GM12891 (cell line): ENCODE data around the gene EIF4G3.
"Not testable (repeated sequence)": the region's sequence is repeated elsewhere in the genome, so short reads cannot be mapped to it uniquely, and the experiment has no call there.

Source experiments
- DNase-seq: peaks from one replicate; pipeline ENCODE4 v3.0.0; 2011; ENCODE audit warnings: low spot score; ENCODE audit not compliant: insufficient read length
- FAIRE-seq: peaks from 2 replicates; lab custom pipeline; 2011; peaks lifted over from hg19 to GRCh38; lab: Jason Lieb, UNC
- PAX5 ChIP-seq: IDR thresholded peaks from 2 replicates; pipeline ENCODE4 v1.6.1; 2011; ENCODE audit warnings: low read length, moderate library complexity, mild to moderate bottlenecking; ENCODE audit not compliant: insufficient read depth, severe bottlenecking
- POLR2A ChIP-seq: IDR thresholded peaks from 2 replicates; pipeline ENCODE4 v1.6.1; 2011; ENCODE audit warnings: low read depth, low read length, control low read depth
- POLR2AphosphoS5 ChIP-seq: IDR thresholded peaks from 2 replicates; pipeline ENCODE4 v1.6.1; 2011; ENCODE audit warnings: low read depth, low read length, control low read depth
- POU2F2 ChIP-seq: IDR thresholded peaks from 2 replicates; pipeline ENCODE4 v1.6.1; 2011; ENCODE audit warnings: low read depth, mild to moderate bottlenecking, control low read depth, low read length, moderate library complexity
- SPI1 ChIP-seq: IDR thresholded peaks from 2 replicates; pipeline ENCODE4 v1.6.1; 2011; ENCODE audit warnings: low read depth, low read length, control low read depth
- TAF1 ChIP-seq: IDR thresholded peaks from 2 replicates; pipeline ENCODE4 v1.6.1; 2011; ENCODE audit warnings: low read depth, low read length, control low read depth

The EIF4G3 gene

GRCh38 chr1:21042929-21043605 lies 133.6 kb downstream of the EIF4G3 start:
- FAIRE-seq = no peak
- TF ChIP-seq SPI1 (no peak), POLR2AphosphoS5 (no peak), POU2F2 (no peak), PAX5 (no peak), POLR2A (no peak), TAF1 (no peak)
- no peak for DNase-seq

- DNase-seq (no peak), FAIRE-seq (no peak)
- TF ChIP-seq TAF1 (no peak), POU2F2 (no peak), SPI1 (no peak), POLR2A (no peak), POLR2AphosphoS5 (no peak), PAX5 (no peak)
Observed at GRCh38 chr1:21041541-21041940, 135.2 kb downstream of the EIF4G3 start.

GRCh38 chr1:21037091-21037490 lies 139.6 kb downstream of the EIF4G3 start:
- no peak for FAIRE-seq
- TF ChIP-seq POLR2AphosphoS5 (no peak), PAX5 (no peak), POU2F2 (no peak), TAF1 (no peak), POLR2A (no peak), SPI1 (no peak)
- no peak for DNase-seq

GRCh38 chr1:21035794-21036193 lies 140.9 kb downstream of the EIF4G3 start:
- TF ChIP-seq TAF1 = no peak

GRCh38 chr1:21034725-21035628 lies 141.7 kb downstream of the EIF4G3 start:
- DNase-seq = no peak
- TF ChIP-seq POLR2AphosphoS5 (no peak), POLR2A (no peak), POU2F2 (no peak), TAF1 (no peak)
- FAIRE-seq = no peak

More at GRCh38 chr1:21035794-21036193, 140.9 kb downstream of the EIF4G3 start:
- DNase-seq (no peak), FAIRE-seq (no peak)

GRCh38 chr1:21032741-21033140 lies 144.0 kb downstream of the EIF4G3 start:
- FAIRE-seq = no peak

GRCh38 chr1:21030181-21030580 lies 146.5 kb downstream of the EIF4G3 start:
- DNase-seq (no peak), FAIRE-seq (no peak)
- TF ChIP-seq POLR2A = no peak
- TF ChIP-seq POLR2AphosphoS5 = no peak
- TF ChIP-seq POU2F2 = no peak
- no peak for TF ChIP-seq PAX5
- no peak for TF ChIP-seq SPI1
- no peak for TF ChIP-seq TAF1

More at GRCh38 chr1:21032741-21033140, 144.0 kb downstream of the EIF4G3 start:
- TF ChIP-seq POLR2AphosphoS5 = no peak
- no peak for TF ChIP-seq POU2F2
- TF ChIP-seq POLR2A = no peak
- TF ChIP-seq SPI1 = no peak
- no peak for TF ChIP-seq TAF1
- no peak for TF ChIP-seq PAX5
- no peak for DNase-seq

GRCh38 chr1:21028520-21029145 lies 148.1 kb downstream of the EIF4G3 start:
- no peak for FAIRE-seq
- TF ChIP-seq POLR2AphosphoS5 (no peak), POLR2A (no peak), TAF1 (no peak), POU2F2 (no peak), PAX5 (no peak), SPI1 (no peak)
- no peak for DNase-seq

- FAIRE-seq (peak; percentile 9), DNase-seq (no peak)
- TF ChIP-seq POU2F2 = no peak
- TF ChIP-seq SPI1 = no peak
- TF ChIP-seq PAX5 = no peak
- TF ChIP-seq POLR2A = no peak
- no peak for TF ChIP-seq POLR2AphosphoS5
- TF ChIP-seq TAF1 = no peak
Observed at GRCh38 chr1:21027805-21028204, 148.9 kb downstream of the EIF4G3 start.

- no peak for FAIRE-seq
- DNase-seq = no peak
- TF ChIP-seq POLR2A (no peak), SPI1 (no peak), TAF1 (no peak), POU2F2 (no peak), POLR2AphosphoS5 (no peak), PAX5 (no peak)
Observed at GRCh38 chr1:21024918-21025317, 151.8 kb downstream of the EIF4G3 start.

GRCh38 chr1:21024136-21024896 lies 152.4 kb downstream of the EIF4G3 start:
- FAIRE-seq, DNase-seq: not testable (repeated sequence)
